Measurements from ENCODE around the gene CCDC80. TPM values are rescaled to one million over a fixed set of nuclear protein-coding genes. Genes with fewer than 3 reads are reported as not detected.
"Not testable (repeated sequence)": the region's sequence is repeated elsewhere in the genome, so short reads cannot be mapped to it uniquely, and the experiment has no call there.

The CCDC80 gene
- total RNA-seq, 1 donor from 2014 or later: 5.2 TPM

DNA sequence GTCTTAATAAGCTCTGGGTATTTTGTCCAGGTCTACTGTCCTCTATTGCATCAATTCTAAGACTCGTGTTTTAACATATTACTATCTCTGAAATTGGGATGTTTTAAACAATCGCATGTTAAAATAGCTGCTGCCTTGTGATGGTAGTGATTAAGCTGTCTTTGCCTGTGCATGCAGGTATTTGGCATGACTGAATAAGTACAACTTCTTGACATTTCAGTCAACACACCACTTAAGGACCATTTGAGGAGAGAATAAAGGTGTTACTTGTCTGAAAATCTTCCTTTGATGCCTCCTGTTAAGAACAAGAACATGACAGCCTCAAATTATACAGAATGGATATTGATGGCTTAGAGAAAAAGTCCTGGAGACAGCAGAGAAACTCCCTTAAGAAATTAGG is 46.1 kb downstream of the CCDC80 start:
- DNase-seq (ENCODE audit: low read depth in 2 of 2): no peak

DNA sequence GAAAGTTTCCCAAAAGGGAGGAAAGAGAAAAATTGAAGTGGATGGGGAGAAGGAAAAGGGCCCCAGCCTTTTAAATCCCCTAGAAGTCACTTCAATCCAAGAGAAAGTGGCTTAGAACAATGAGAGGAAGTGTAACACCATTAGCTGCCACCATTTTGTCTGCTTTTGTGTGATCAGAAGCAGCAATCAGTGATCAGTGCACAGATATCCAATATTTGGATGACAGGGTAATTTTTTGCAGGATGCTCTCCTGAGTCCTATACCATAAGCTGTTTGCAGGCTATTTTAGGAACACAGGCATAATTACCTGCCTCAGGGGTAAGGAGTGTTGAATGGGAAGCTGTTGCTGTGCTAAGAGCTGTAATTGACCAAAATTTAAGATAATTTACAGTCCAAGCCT is 47.7 kb downstream of the CCDC80 start:
- DNase-seq (ENCODE audit: low read depth in 2 of 2): no peak

DNA sequence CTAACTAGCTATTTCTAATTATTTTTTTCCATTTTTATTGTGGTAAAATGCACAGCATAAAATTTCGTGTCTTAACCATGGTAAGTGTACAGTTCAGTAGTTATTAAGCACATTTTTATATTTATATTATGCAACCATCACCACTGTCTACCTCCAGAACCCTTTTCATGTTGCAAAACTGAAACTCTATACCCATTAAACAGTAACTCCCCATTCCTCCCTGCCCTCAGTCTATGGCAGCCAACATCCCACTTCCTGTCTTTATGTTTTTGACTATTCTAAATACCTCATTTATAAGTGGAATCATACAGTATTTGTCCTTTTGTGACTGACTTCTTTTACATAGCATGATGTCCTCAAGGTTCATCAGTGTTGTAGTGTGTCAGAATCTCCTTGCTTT is 53.6 kb downstream of the CCDC80 start:
- DNase-seq (ENCODE audit: low read depth in 2 of 2): no peak

DNA sequence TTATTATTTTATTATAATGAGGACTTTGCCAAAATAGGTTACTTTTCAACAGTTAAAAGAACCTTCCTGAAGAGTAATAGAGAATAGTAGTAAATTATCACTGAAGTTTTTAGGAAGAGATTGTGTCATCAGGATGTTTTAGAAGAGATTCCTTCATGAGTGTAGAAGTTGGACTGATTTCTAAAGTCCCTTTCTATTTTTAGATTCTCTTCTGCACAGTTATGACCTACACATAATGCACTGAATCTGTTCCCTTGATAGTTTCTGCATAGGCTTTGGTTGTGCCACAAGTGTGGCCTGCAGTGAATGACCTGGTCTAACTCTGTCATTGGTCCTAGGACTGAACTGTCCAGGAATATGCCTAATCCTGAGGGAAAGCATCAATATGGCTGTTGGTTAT is 55.2 kb downstream of the CCDC80 start:
- no peak for DNase-seq (ENCODE audit: low read depth in 2 of 2)

DNA sequence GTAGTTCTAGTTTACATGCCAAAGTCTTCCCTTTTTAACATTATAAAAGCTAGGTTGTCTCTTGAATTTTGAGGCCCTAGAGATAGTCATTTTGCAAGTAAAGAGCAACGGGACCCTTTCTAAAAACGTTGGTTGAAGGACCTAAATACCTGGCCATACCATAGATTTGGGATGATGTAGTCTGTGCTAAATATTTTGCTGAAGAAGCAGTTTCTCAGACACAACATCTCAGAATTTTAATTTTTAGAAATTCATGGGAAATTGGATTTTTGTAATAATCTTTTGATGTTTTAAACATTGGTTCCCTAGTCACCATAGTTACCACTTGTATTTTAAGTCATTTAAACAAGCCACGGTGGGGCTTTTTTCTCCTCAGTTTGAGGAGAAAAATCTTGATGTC is 57.8 kb downstream of the CCDC80 start:
- DNase-seq (ENCODE audit: low read depth in 2 of 2): no peak

DNA sequence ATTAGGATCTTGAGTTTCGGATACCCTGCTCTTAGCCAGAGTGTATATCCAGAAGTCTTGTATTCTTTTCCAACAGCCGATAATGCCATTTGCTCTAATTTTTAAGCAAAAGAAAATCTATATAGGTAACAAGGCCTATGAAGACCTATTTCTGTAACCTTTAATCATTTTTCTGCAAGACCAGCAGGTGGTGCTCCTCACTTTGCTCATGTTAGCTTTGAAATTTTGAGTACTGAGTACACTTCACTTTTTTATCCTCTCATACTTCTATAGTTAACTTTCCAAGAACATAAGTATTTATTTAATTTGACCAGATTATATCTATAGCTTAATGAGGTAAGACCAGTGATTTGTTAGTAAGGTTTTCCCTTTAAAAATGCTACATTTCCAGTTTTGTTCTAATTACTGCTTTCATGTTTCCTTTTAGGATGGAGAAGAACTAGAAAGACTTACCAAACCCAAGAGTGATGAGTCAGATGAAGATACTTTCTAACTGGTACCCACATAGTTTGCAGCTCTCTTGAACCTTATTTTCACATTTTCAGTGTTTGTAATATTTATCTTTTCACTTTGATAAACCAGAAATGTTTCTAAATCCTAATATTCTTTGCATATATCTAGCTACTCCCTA is 58.6 kb downstream of the CCDC80 start:
- peak; percentile 85 to 91 for DNase-seq (ENCODE audit: low read depth in 2 of 2)

DNA sequence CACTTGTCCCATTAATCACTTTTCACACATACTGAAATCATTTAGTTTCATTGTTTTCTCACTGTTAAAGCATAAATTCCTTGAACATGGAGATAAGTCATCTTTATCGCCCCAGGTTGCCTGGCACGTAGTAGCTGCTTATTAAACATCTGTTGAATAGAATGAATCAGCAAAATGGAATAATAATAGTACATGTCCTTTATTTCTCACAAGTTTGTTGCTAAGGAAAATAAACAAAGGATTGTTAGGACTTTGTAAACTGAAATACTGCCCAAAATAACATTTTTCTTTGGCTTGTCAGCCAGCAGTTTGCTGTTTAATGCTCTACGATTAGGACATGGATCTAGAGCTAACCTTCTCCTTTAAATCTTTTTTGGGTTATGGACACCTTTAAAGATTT is 61.2 kb downstream of the CCDC80 start:
- DNase-seq (ENCODE audit: low read depth in 2 of 2): peak; percentile 45 to 57

DNA sequence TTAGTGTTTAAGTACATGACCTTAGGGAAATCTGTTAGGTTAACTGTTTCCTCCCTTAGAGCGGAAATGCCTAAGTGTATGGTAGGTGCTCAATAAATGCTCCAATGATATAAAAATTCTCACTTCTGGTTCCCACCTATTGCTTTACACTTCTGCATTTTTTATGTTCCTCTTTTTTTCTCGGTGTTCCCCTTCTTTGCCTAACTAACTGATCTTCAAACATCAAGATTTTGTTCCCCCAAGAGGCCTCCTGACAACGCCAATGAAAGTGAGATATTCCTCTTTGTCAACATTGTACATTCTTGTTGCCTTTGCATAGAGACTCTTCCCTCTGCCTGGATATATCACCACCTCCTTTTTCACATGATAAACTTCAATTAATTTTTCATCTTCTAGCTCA is 61.7 kb downstream of the CCDC80 start:
- no peak for DNase-seq (ENCODE audit: low read depth in 2 of 2)

DNA sequence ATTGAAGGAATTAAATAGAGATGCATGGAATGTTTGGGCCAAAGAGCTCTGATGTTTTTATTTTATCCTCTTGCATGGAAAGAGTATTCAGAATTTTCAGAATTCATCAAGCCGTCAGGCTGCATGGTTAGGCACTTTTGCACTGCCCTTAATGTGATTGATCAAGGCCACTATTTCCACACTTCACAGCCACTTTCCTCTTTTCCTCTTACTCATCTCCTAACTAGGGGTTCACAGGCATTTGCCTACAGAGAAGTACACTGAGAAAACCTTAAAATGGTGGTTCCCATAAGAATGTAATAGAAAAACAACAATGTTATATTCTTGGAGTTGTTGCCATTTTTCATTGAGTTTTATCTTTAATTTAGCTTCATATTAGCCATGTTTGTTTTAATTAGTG is 68.2 kb downstream of the CCDC80 start:
- no peak for DNase-seq (ENCODE audit: low read depth in 2 of 2)

DNA sequence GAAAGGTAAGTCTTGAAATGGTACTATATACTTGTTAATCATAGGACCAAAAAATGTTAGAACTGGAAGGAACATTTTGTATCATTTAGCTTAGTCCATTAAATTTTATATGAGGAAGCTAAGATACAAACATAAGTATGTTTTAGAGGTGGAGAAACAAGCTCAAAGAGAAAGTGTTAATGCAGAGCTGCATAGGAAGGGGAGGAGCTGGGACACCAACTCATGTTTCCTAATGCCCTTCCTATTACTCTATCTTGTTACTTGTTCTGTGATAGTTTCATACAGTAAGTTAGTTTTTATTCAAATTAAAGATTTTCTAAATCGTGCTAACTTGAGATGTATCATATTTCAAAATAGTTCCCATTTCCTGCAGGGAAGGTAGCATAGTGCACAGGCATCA is 71.7 kb downstream of the CCDC80 start:
- peak; percentile 49 to 55 for DNase-seq (ENCODE audit: low read depth in 2 of 2)

DNA sequence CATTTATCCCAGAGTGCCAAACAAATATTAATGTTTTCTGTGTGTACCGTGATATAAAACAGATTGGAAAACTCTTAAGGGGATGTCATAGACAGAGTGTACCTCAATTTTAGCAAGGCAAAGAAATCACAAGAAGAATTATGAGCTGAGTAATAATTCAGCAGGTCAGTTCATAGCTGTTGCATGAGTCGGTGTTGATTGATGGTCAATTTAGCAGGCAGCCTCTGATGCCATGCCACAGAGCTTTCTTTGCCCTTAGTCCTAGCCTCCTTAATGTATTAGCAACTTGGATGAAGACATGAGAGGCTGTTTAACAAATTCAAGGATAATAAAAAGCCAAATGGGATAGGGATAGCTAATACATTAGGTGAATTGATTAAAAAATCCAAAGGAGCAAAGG is 72.3 kb downstream of the CCDC80 start:
- DNase-seq (ENCODE audit: low read depth in 2 of 2): peak; percentile 34 to 62

DNA sequence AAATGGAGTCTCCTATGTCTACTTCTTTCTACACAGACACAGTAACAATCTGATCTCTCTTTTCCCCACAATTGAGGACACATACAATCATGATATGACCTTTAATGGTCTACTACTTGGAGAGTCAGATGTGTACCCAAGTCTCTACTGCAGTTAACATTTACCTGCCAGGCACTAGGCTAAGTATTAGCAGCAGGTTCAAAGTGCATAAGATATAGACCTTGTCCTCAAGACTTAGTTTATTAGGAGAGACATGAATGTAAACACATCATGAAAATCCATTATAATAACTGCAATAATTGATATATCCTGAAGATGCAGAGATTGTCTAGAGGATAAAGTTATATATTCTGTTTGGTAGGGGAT is 76.0 kb downstream of the CCDC80 start:
- no peak for DNase-seq (ENCODE audit: low read depth in 2 of 2)

DNA sequence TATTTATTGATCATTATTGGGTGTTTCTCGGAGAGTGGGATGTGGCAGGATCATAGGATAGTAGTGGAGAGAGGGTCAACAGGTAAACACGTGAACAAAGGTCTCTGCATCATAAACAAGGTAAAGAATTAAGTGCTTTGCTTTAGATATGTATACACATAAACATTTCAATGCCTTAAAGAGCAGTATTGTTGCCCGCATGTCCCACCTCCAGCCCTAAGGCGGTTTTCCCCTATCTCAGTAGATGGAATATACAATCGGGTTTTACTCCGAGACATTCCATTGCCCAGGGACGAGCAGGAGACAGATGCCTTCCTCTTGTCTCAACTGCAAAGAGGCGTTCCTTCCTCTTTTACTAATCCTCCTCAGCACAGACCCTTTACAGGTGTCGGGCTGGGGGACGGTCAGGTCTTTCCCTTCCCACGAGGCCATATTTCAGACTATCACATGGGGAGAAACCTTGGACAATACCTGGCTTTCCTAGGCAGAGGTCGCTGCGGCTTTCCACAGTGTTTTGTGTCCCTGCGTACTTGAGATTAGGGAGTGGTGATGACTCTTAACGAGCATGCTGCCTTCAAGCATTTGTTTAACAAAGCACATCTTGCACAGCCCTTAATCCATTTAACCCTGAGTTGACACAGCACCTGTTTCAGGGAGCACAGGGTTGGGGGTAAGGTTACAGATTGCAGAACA is 76.5 kb downstream of the CCDC80 start:
- not testable (repeated sequence) for DNase-seq (ENCODE audit: low read depth in 2 of 2)

DNA sequence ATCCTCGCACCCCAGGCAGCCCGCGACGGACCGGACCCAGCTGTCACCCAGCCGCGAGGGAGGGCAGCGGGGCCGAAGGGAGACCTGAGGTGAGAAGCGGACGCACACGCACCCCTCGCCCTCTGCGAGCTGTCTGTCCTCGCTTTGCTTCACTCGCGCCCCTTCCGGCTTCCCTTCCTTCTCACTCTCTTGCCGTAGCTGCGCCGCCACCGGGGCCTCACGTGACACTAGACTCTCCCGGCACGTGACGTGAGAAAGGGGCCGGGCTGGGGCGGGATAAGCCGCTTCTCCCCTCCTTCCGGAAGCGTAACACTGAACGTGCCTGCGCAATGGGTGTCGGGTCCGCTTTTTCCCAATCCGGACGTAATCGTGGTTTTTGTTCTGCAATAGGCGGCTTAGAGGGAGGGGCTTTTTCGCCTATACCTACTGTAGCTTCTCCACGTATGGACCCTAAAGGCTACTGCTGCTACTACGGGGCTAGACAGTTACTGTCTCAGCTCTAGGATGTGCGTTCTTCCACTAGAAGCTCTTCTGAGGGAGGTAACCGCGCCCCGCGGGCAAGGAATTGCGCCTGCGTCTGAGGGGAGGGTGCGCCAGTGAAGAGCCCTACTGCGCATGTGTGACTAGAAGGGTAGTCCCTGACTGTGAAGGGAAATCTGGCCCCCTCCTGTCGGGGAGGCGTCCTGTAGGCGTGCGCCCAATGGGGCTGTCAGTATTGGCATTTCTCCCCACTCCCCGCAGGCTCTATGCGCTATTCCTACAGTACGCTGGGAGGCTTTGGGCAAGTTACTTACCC is 79.0 kb downstream of the CCDC80 start, which contains the start of the genes ATG3 and SLC35A5:
Gene ATG3, minus strand, starts transcription at position 229 of the 796 bp plus-strand sequence. CDS start 434 bp downstream, outside the sequence.
Gene SLC35A5, plus strand, starts transcription at position 312 of the 796 bp plus-strand sequence. CDS start 1,359 bp downstream, outside the sequence.
- DNase-seq (ENCODE audit: low read depth in 2 of 2): peak; percentile 99

DNA sequence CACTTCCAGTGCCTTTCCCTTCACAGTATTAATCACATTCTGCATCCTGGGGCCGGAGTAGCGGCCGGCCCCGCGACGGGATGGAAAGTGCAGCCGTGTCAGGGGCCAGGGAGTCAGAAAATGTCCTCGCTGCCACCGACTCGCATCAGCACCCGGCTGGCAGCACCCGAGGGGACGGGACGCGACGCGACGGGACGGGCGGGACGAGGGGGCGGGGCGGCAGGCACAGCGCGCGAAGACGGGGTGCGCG is 79.5 kb downstream of the CCDC80 start:
- DNase-seq (ENCODE audit: low read depth in 2 of 2): no peak

DNA sequence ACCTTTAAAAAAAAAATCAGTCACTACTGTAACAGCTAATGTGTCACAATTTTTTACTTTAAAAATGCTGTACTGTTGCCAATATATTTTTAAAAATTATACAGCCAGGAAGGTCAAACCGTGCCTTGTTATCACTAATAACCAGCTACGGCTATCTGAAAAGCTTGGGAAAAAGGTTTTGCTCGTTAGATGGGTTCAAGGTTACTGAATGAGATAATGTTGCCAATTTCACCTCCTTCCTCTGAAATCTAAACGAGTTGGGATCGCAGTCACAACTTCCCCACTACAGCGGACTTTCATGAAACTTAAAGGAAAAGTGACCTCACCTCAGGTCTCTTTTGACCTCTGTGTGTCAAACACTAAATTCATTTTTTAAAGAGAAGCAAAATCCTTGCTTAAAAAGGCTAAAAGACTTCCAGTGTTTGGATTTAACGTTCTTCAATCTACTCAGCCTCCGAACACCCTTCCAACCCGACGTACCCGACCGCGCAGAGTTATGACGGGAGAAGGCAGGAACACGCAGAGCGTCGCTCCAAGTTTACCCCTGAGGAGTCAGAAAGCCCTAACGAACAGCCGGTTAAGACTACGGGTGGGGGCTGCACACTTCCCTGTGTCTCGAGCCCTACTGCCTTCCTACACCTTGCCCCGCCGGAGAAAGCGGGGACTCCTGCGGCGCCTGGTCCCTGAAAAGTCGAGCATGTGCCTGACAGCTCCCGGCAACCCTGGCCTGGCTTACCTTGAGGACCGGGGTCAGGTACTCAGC is 80.0 kb downstream of the CCDC80 start:
- peak; percentile 89 to 91 for DNase-seq (ENCODE audit: low read depth in 2 of 2)

DNA sequence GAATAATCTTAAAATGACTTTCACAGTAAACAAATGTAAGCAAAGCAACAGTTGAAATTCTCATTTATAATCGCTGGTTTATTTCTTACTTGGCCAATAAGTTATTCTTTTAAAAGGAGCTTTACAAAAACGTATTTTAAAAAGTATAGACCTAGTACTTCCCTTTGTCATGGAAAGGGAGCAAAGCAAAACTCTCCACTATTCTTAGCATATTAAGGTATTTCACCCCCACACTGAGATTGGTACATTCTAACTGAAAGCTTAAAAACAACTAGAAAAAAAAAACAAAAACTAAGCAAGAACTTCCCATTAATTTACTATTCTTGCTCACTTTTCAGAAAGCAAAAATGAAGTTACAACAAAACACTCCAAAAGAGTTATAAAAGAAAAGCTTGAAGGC is 80.6 kb downstream of the CCDC80 start:
- peak; percentile 5 to 23 for DNase-seq (ENCODE audit: low read depth in 2 of 2)

DNA sequence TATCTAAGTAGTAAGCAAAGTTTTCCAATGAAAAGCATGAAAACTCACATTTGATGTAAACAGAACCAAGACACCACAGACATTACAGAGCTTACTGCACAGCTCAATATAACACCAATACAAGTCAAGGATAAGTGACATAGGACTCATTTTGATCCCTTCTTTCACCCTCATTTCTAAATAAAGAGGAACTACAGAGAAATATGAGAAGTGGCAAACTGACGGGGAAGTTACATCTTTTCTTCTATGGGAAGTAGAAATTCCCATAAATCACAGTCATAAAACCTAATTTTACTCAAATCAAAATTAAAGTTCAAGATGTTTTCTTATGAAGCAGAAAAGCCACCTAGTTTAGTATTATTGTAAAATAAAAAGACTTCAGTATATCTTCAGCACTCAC is 83.0 kb downstream of the CCDC80 start:
- DNase-seq (ENCODE audit: low read depth in 2 of 2): no peak

DNA sequence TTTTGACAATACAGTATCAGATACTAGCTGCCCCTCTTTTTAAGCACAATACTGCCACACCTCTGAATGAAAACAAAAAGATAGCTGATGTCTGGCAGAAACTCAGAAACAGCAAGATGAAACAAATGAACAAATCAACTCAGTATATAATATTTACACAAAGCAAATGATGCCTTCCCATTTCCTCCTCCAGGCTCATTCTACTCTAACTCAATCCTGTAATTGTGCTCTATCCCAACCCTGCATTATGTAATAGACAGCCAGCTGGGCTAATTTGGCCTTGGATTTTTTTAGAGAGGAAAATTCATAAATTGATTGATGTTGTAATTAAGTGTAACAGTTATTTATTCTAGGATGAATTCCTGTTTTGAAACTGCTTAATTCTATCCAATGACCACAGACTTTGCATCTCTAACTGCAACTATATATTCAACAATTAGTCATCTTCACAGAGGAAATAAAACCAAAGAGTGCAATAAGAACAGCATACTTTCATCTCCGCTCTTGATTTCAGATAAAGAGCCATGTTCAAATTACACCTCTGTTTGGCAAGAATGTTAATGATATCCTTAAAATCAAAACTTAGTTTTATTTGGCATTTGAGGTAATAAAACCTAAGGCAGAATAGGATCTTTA is 85.3 kb downstream of the CCDC80 start:
- peak; percentile 14 to 38 for DNase-seq (ENCODE audit: low read depth in 2 of 2)

DNA sequence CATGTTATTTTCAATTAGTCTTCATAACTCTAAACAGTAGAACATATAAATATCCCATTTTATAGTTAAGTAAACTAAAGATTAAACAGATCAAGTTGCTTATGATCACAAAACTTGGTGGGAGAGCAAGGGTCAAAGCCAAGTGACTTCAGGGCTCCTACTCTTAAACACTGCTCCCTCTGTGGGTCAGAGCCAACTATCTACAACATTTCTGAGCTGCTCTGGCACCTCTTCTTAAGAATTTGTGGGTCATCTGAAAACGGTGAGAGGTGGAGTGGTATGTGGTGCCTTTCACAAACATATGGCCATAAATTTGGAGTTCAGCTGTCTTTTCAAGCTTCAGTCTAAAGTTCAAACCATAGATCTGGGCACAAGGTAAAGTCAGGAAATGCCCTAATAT is 90.1 kb downstream of the CCDC80 start:
- DNase-seq (ENCODE audit: low read depth in 2 of 2): no peak
